Measurements from ENCODE around the gene EMC9. TPM values are rescaled to one million over a fixed set of nuclear protein-coding genes. Genes with fewer than 3 reads are reported as not detected.

The EMC9 gene
- total RNA-seq, 1 experiment from 2014 or later: 42.0 TPM

DNA sequence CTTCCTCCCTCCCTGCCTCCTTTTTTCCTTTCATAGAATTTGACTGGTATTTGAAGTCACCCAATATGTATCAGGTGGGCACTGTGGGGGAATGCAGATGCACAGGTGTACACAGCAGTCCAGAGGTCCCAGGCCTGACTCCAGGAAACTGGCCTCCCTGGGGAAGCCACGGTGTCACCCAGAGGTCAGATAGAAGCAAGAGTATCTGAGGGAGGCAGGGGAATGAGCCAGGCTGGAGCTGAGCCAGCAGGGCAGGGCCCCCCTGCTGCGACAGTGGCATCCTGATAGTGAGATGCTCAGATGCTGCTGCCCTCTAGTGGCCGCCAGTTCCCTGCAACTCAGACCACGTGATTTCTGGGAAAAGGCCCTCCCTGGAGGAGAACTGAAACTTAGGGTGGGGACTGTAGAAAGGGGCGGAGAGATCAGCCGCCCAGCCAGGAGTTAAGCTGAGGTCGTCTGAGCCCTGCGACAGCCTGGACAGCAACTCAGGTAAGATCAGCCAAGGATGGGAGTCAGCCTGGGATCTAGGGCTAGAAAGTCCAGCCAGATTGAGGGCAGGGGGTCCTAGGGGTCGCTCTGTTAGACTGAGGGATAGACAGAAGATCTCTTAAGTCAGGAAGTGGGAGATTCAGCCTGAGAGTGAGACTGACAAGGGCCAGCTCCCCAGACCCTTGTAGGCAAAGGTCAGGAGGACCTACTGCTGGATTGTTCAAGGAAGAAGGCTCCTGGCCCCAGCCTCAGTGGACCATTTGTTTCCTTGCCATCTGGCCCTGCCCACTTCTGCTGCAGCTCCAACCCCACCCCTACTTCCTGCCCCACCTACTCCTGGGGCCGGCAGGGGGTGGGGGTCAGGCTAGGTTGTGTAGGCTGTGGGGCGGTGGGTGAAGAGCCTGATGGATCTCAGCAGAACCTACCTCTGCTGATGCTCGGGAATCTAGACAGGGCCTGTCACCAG is 19.7 kb upstream of the EMC9 start, which contains the start of gene IRF9:
TSS of gene IRF9 (plus strand) at position 416 of the 955 bp plus-strand sequence. CDS start 880 bp downstream, outside the sequence.
- Histone ChIP-seq H3K4me2 (ENCODE audit: low read length) (peak within 1 kb of the TSS; percentile 87), H3K4me1 (ENCODE audit: control insufficient read depth in 1 of 2, insufficient read depth in 2 of 2, low read length in 2 of 2) (peaks cover 15 to 21% of the 10 kb centered on the region in 2 experiments), H3K27me3 (ENCODE audit: insufficient read depth, low read length) (no peaks in the 10 kb centered on the region), H3K9me2 (ENCODE audit: insufficient read depth) (no peaks in the 10 kb centered on the region), H3K36me3 (ENCODE audit: control insufficient read depth in 1 of 2, insufficient read depth in 2 of 2, low read length in 2 of 2) (peaks cover 21 to 37% of the 10 kb centered on the region in 2 experiments; a peak in 3 of 4 replicates), H3K79me2 (ENCODE audit: insufficient read depth, low read length) (no peaks in the 10 kb centered on the region), H4K20me1 (ENCODE audit: insufficient read depth) (no peaks in the 10 kb centered on the region), H2AFZ (ENCODE audit: low read depth, low read length, poor library complexity, severe bottlenecking) (no peak within 1 kb of the TSS), H3K4me3 (replicated peaks in 1 of 2; ENCODE audit: low read depth in 1 of 2, low read length in 2 of 2) (peak within 1 kb of the TSS; percentile 58 to 60), H3K27ac (ENCODE audit: low read depth, low read length) (peak within 1 kb of the TSS; percentile 84), H3K9me3 (ENCODE audit: control insufficient read depth in 1 of 2, insufficient read depth in 1 of 2, low read depth in 1 of 2, low read length in 2 of 2) (no peaks in the 10 kb centered on the region), H3K9ac (ENCODE audit: low read length) (peak within 1 kb of the TSS; percentile 61)
- ChIA-PET RAD21 (ENCODE audit: low non-redundant PET in 1 of 2, low total read pairs in 2 of 2, uncharacterized antibody in 2 of 2, unreplicated experiment in 2 of 2) (interaction anchor here in 1 of 2 experiments (1.0 kb wide), 1 partner anchor 14 kb away, joined by 3 read pairs; the partner anchor contains the start of genes PSME2 and RNF31), POLR2A (interaction anchor here (1.0 to 3.1 kb wide), 13 partner anchors 14 to 103 kb away, joined by 3 to 18 read pairs (median 4); partner anchors contain the start of genes CHMP4A, DCAF11, EMC9 and NRL), CTCF (interaction anchor here (0.6 to 3.2 kb wide), 22 partner anchors 8 to 137 kb away, joined by 3 to 20 read pairs (median 4); partner anchors contain the start of genes CHMP4A, DCAF11, EMC9 and IPO4)
- ATAC-seq: peak; percentile 95
- intact Hi-C loops (cut with micrococcal nuclease): loop anchor here (1.0 to 2.0 kb wide), 2 partner anchors 46 to 103 kb away; partner anchors contain the start of genes DCAF11 and NRL
- no TSS peak for BruUV-seq (replicated peaks)
- peak; percentile 89 for DNase-seq (ENCODE audit: low read depth, low spot score)
- peak; percentile 85 for TF ChIP-seq RAD21 (IDR thresholded peaks at IDR 0.05; ENCODE audit: low read depth)
- TF ChIP-seq, protein P1, sequence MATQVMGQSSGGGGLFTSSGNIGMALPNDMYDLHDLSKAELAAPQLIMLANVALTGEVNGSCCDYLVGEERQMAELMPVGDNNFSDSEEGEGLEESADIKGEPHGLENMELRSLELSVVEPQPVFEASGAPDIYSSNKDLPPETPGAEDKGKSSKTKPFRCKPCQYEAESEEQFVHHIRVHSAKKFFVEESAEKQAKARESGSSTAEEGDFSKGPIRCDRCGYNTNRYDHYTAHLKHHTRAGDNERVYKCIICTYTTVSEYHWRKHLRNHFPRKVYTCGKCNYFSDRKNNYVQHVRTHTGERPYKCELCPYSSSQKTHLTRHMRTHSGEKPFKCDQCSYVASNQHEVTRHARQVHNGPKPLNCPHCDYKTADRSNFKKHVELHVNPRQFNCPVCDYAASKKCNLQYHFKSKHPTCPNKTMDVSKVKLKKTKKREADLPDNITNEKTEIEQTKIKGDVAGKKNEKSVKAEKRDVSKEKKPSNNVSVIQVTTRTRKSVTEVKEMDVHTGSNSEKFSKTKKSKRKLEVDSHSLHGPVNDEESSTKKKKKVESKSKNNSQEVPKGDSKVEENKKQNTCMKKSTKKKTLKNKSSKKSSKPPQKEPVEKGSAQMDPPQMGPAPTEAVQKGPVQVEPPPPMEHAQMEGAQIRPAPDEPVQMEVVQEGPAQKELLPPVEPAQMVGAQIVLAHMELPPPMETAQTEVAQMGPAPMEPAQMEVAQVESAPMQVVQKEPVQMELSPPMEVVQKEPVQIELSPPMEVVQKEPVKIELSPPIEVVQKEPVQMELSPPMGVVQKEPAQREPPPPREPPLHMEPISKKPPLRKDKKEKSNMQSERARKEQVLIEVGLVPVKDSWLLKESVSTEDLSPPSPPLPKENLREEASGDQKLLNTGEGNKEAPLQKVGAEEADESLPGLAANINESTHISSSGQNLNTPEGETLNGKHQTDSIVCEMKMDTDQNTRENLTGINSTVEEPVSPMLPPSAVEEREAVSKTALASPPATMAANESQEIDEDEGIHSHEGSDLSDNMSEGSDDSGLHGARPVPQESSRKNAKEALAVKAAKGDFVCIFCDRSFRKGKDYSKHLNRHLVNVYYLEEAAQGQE (IDR thresholded peaks at IDR 0.05; ENCODE audit: low read depth): no peak
- TF ChIP-seq, protein P2, sequence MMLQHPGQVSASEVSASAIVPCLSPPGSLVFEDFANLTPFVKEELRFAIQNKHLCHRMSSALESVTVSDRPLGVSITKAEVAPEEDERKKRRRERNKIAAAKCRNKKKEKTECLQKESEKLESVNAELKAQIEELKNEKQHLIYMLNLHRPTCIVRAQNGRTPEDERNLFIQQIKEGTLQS (IDR thresholded peaks at IDR 0.05): no peak
- no peak for TF ChIP-seq EZH2phosphoT487 (IDR thresholded peaks at IDR 0.05; ENCODE audit: borderline replicate concordance)
- TF ChIP-seq SRF (IDR thresholded peaks at IDR 0.05; ENCODE audit: low read depth): no peak; the same call in 1 of the 2 replicates
- TF ChIP-seq, protein P3, sequence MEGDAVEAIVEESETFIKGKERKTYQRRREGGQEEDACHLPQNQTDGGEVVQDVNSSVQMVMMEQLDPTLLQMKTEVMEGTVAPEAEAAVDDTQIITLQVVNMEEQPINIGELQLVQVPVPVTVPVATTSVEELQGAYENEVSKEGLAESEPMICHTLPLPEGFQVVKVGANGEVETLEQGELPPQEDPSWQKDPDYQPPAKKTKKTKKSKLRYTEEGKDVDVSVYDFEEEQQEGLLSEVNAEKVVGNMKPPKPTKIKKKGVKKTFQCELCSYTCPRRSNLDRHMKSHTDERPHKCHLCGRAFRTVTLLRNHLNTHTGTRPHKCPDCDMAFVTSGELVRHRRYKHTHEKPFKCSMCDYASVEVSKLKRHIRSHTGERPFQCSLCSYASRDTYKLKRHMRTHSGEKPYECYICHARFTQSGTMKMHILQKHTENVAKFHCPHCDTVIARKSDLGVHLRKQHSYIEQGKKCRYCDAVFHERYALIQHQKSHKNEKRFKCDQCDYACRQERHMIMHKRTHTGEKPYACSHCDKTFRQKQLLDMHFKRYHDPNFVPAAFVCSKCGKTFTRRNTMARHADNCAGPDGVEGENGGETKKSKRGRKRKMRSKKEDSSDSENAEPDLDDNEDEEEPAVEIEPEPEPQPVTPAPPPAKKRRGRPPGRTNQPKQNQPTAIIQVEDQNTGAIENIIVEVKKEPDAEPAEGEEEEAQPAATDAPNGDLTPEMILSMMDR (IDR thresholded peaks at IDR 0.05 in 2 of 3, conservative IDR thresholded peaks at IDR 0.05 in 1 of 3; ENCODE audit: borderline replicate concordance in 1 of 3, insufficient read depth in 1 of 3, low read depth in 2 of 3, low read length in 2 of 3): peak; percentile 77 to 94 (median 87)
- TF ChIP-seq, protein P4, sequence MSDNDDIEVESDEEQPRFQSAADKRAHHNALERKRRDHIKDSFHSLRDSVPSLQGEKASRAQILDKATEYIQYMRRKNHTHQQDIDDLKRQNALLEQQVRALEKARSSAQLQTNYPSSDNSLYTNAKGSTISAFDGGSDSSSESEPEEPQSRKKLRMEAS (IDR thresholded peaks at IDR 0.05): peak; percentile 86
- peak; percentile 53 for TF ChIP-seq POLR2A (IDR thresholded peaks at IDR 0.05; ENCODE audit: borderline replicate concordance, extremely low read depth, insufficient read depth, insufficient read length)
- TF ChIP-seq YY1 (IDR thresholded peaks at IDR 0.05; ENCODE audit: extremely low read depth, insufficient replicate concordance, low read depth, low read length): no peak
- peak; percentile 88 for TF ChIP-seq POLR2AphosphoS5 (IDR thresholded peaks at IDR 0.05; ENCODE audit: low read depth, low read length)
- TF ChIP-seq FOSL1 (IDR thresholded peaks at IDR 0.05; ENCODE audit: low read depth): no peak
- no peak for TF ChIP-seq CEBPB (IDR thresholded peaks at IDR 0.05; ENCODE audit: low read depth)
- TF ChIP-seq CBX3 (IDR thresholded peaks at IDR 0.05; ENCODE audit: low read depth): 0 out of 2 replicates have a peak, but pooled peaks have one; percentile 56
- no peak; the same call in 1 of the 2 replicates for TF ChIP-seq JUND (IDR thresholded peaks at IDR 0.05)
- TF ChIP-seq EZH2 (IDR thresholded peaks at IDR 0.05): no peak
- TF ChIP-seq, protein P5, sequence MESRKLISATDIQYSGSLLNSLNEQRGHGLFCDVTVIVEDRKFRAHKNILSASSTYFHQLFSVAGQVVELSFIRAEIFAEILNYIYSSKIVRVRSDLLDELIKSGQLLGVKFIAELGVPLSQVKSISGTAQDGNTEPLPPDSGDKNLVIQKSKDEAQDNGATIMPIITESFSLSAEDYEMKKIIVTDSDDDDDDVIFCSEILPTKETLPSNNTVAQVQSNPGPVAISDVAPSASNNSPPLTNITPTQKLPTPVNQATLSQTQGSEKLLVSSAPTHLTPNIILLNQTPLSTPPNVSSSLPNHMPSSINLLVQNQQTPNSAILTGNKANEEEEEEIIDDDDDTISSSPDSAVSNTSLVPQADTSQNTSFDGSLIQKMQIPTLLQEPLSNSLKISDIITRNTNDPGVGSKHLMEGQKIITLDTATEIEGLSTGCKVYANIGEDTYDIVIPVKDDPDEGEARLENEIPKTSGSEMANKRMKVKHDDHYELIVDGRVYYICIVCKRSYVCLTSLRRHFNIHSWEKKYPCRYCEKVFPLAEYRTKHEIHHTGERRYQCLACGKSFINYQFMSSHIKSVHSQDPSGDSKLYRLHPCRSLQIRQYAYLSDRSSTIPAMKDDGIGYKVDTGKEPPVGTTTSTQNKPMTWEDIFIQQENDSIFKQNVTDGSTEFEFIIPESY (IDR thresholded peaks at IDR 0.05; ENCODE audit: extremely low read depth, insufficient replicate concordance, low read length): no peak
- no peak for TF ChIP-seq EGR1 (IDR thresholded peaks at IDR 0.05; ENCODE audit: low read depth)
